K562 (cell line): ENCODE results near the gene SLC2A4. TPM values are rescaled to one million over a fixed set of nuclear protein-coding genes. Genes with fewer than 3 reads are reported as not detected.

Source experiments
- CTCF ChIP-seq, 3 experiments: IDR thresholded peaks in 2 of 3; conservative IDR thresholded peaks in 1 of 3; 2 replicates each; pipeline ENCODE4 v1.5.1; 2011 to 2012; ENCODE audit warnings: low read length in 3 of 3, mild to moderate bottlenecking in 3 of 3, control low read depth in 2 of 3, improper control_type of control experiment in 1 of 3, inconsistent platforms in 1 of 3, low read depth in 1 of 3, mixed read lengths in 1 of 3, moderate library complexity in 1 of 3; ENCODE audit not compliant: insufficient read depth in 2 of 3
- HDAC8 ChIP-seq: fragments of 450-650 bp; IDR thresholded peaks from 2 replicates; pipeline ENCODE4 v1.6.1; 2016; ENCODE audit warnings: mild to moderate bottlenecking, missing genetic modification characterization, moderate library complexity, missing compliant biosample characterization
- MTA2 ChIP-seq: fragments of 450-650 bp; IDR thresholded peaks from 2 replicates; pipeline ENCODE4 v1.6.1; 2016; ENCODE audit warnings: low read depth
- NFYB ChIP-seq: IDR thresholded peaks from 2 replicates; pipeline ENCODE4 v1.6.1; 2011; ENCODE audit warnings: mild to moderate bottlenecking, moderate library complexity; ENCODE audit not compliant: insufficient read length; ENCODE audit errors: extremely low read depth
- RNF2 ChIP-seq: sonication (generic); IDR thresholded peaks from 2 replicates; pipeline ENCODE4 v1.6.1; 2016
- SAFB ChIP-seq: fragments of 200-400 bp; formaldehyde crosslinking; IDR thresholded peaks from 2 replicates; pipeline ENCODE4 v1.6.1; 2017; ENCODE audit warnings: low read depth, low read length, borderline replicate concordance
- SMAD2 ChIP-seq: fragments of 150-350 bp; IDR thresholded peaks from 2 replicates; pipeline ENCODE4 v1.6.1; 2014; ENCODE audit warnings: low read depth, mild to moderate bottlenecking, low read length
- SNRNP70 ChIP-seq: fragments of 200-400 bp; formaldehyde crosslinking; optimal IDR thresholded peaks from 2 replicates; pipeline ENCODE3; 2017; ENCODE audit warnings: low read depth, low read length
- THAP12 ChIP-seq: fragments of 250-450 bp; sonication (Bioruptor Pico); IDR thresholded peaks from 2 replicates; pipeline ENCODE4 v1.9.0; 2021; ENCODE audit warnings: mild to moderate bottlenecking, inconsistent platforms
- TOE1 ChIP-seq, 2 experiments: fragments of 450-650 bp in 1 of 2; sonication (generic) in 1 of 2; formaldehyde crosslinking in 1 of 2; IDR thresholded peaks; 2 replicates each; pipeline versions ENCODE4 v1.7.1 to v1.8.0; 2016 to 2022; ENCODE audit warnings: borderline replicate concordance in 2 of 2, mild to moderate bottlenecking in 2 of 2, antibody characterized with exemption in 1 of 2, inconsistent platforms in 1 of 2, low read depth in 1 of 2, missing genetic modification reagents in 1 of 2, moderate library complexity in 1 of 2
- ZBTB11 ChIP-seq, 3 experiments: fragments of 200-800 bp in 1 of 3; fragments of 250-450 bp in 1 of 3; fragments of 450-650 bp in 1 of 3; sonication (Bioruptor Pico) in 1 of 3; sonication (Bioruptor generic) in 1 of 3; formaldehyde crosslinking in 1 of 3; IDR thresholded peaks; 2 replicates each; pipeline versions ENCODE4 v1.6.1 to v1.8.0; 2016 to 2022; ENCODE audit warnings: mild to moderate bottlenecking in 2 of 3, missing genetic modification characterization in 2 of 3, missing compliant biosample characterization in 1 of 3, moderate library complexity in 1 of 3
- ZBTB2 ChIP-seq: fragments of 450-650 bp; IDR thresholded peaks from 2 replicates; pipeline ENCODE4 v1.6.1; 2016; ENCODE audit warnings: antibody characterized with exemption
- ZNF140 ChIP-seq: fragments of 250-450 bp; sonication (Bioruptor Pico); IDR thresholded peaks from 2 replicates; pipeline ENCODE4 v1.8.0; 2021; ENCODE audit warnings: moderate library complexity, mild to moderate bottlenecking, inconsistent platforms
- ZNF174 ChIP-seq: fragments of 250-450 bp; sonication (Bioruptor Pico); IDR thresholded peaks from 2 replicates; pipeline ENCODE4 v1.4.0; 2020; ENCODE audit warnings: mild to moderate bottlenecking
- ZNF311 ChIP-seq: fragments of 250-450 bp; sonication (Bioruptor Pico); IDR thresholded peaks from 2 replicates; pipeline ENCODE4 v1.4.0; 2020; ENCODE audit warnings: mild to moderate bottlenecking, moderate library complexity
- ZNF316 ChIP-seq: fragments of 450-650 bp; IDR thresholded peaks from 2 replicates; pipeline ENCODE4 v1.6.1; 2016
- ZNF551 ChIP-seq: fragments of 250-450 bp; sonication (Bioruptor Pico); IDR thresholded peaks from 2 replicates; pipeline ENCODE4 v1.5.0; 2021; ENCODE audit warnings: mild to moderate bottlenecking, moderate library complexity
- ZNF79 ChIP-seq: fragments of 250-450 bp; sonication (Bioruptor Pico); IDR thresholded peaks from 2 replicates; pipeline ENCODE4 v1.4.0; 2020; ENCODE audit warnings: low read depth, mild to moderate bottlenecking, moderate library complexity
- polyA plus RNA-seq, 8 experiments: library from polyadenylated mRNA; depleted of rRNA in 4 of 8; stranded (reverse) in 5 of 8; unstranded in 3 of 8; fragments of >200 nt; fragmentation: Nextera tagmentation in 2 of 8; fragmentation: Illumina TruSeq in 1 of 8; extraction: Ambion mirVana in 2 of 8; extraction: Trizol in 1 of 8; gene quantifications; 2 replicates each; pipeline versions ENCODE4 v1.2.1 to v1.2.3, GENCODE V29; 2011 to 2014; ENCODE audit warnings: inconsistent platforms in 1 of 8, missing spikeins in 1 of 8
- total RNA-seq, 7 experiments: library from RNA; depleted of rRNA in 6 of 7; stranded (reverse); fragments of >200 nt in 6 of 7; fragmentation: Illumina TruSeq in 2 of 7; extraction: Trizol in 2 of 7; gene quantifications; 2 replicates each; pipeline versions ENCODE4 v1.2.1 to v1.2.3, GENCODE V29; 2011 to 2021; ENCODE audit warnings: low replicate concordance in 1 of 7

The SLC2A4 gene
- total and polyA plus RNA-seq, 9 of the 15 experiments (the other 6 are each of a cell fraction or from before 2014, with no cell fraction given) = 0.74 to 3.5 (median 1.6) TPM

DNA sequence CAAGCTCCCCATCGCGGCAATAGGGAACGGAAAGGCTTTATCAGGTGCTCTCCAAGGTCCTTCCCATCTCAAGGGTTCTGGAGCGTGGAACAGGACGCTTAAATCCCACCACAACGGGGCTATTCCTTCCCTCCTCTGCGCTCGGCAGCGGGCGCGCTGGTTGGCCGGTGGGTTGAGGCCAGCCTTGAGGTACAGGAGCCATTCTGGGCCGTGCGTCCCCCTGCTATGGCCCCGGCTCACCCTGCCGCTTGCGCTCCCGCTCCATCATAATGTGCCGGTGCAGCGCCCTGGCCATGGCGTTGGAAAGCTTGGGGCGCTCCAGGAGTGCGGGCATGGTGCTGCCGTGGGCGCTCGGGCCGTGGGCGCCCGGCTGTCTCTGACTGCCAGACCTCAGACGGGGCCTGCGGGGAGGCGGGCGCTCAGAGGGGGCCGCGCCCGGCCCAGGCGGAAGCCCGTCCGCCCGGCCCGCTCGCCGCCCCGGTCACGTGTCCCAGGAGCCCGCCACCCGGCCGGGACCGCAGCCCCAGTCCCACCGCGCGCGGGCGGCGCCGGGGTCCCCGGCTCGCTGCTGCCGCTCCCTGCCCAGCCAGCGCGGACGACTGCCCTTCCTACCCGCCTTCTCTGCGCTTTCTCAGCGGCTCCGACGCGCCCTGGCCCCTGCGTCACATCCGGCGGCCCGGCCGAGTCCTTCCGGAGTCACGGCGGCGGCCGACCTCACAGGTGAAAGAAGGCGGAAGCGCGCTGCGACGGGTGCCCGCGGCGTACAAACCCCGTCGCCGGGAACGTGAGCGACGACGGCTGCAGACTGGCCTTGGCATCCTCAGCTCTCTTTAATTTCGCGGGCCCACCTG, 33.4 kb downstream of the SLC2A4 start, which contains the start of gene GPS2 (continued):
- TF ChIP-seq CTCF (IDR thresholded peaks at IDR 0.05 in 2 of 3, conservative IDR thresholded peaks at IDR 0.05 in 1 of 3; ENCODE audit: insufficient read depth in 2 of 3, low read depth in 1 of 3, low read length in 3 of 3) = no peak
- TF ChIP-seq SMAD2 = no peak
- no peak for TF ChIP-seq SNRNP70
- peak; percentile 55; the same call in 1 of the 2 replicates for TF ChIP-seq MTA2
- TF ChIP-seq ZNF311 (CRISPR knock-in tag) = no peak
- TF ChIP-seq ZNF174 (CRISPR knock-in tag) = no peak
- no peak for TF ChIP-seq TOE1 (IDR thresholded peaks at IDR 0.05; ENCODE audit: borderline replicate concordance)
- no peak for TF ChIP-seq TOE1 (CRISPR knock-in tag; IDR thresholded peaks at IDR 0.05; ENCODE audit: borderline replicate concordance, low read depth)
- no peak for TF ChIP-seq ZNF551 (CRISPR knock-in tag)
- no peak for TF ChIP-seq ZNF316
- TF ChIP-seq ZBTB2 = no peak
- no peak for TF ChIP-seq NFYB
- TF ChIP-seq THAP12 (CRISPR knock-in tag) = no peak
- TF ChIP-seq HDAC8 = no peak
- TF ChIP-seq ZNF140 = no peak
- TF ChIP-seq SAFB = no peak
- TF ChIP-seq ZNF79 (CRISPR knock-in tag) = no peak
- TF ChIP-seq ZBTB11 (CRISPR knock-in tag; IDR thresholded peaks at IDR 0.05) = peak; percentile 15 to 87 (median 59); a peak in 5 of 6 replicates
- TF ChIP-seq RNF2 = no peak
